NB4 (cell line): ENCODE results near the gene SHB.

ENCODE experiments used
- DNase-seq: peaks from one replicate; pipeline ENCODE4 v3.0.0; 2010; ENCODE audit warnings: low read depth
- H3K4me3 ChIP-seq: one replicate; pipeline ENCODE4 v1.5.1; 2011; ENCODE audit warnings: mild to moderate bottlenecking, low read depth, low read length, moderate library complexity
- MYC ChIP-seq: IDR thresholded peaks from 2 replicates; pipeline ENCODE4 v1.6.1; 2011; ENCODE audit warnings: low read depth, low read length
- POLR2A ChIP-seq: IDR thresholded peaks from 2 replicates; pipeline ENCODE4 v1.6.1; 2011; ENCODE audit warnings: mild to moderate bottlenecking; ENCODE audit not compliant: insufficient read length; ENCODE audit errors: extremely low read depth
- TF ChIP-seq, protein P1 (sequence below): IDR thresholded peaks from one replicate; pipeline ENCODE4 v1.5.1; 2012; ENCODE audit warnings: low read depth, low read length
- TF ChIP-seq, protein P2 (sequence below): IDR thresholded peaks from 2 replicates; pipeline ENCODE4 v1.6.1; 2011; ENCODE audit warnings: low read depth, low read length

SHB gene

DNA sequence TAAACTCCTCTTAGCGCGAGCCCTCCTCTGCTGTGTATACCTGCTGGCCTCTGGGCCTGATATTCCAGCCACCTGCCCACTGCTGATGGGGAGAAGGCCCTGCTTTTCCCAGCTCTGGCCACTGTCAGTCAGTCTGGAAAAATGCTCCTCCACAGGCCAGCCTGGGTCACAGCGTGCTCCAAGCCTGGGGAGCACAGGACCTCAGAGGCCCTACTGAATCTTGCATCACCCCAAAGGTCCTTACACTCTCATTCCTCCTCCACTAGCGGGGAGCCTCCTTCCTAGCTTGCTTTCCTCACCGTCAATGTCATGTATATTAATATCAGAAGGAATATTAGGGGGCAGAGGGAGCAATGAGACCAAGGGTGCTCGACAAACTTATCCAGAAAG is 73.7 kb downstream of the SHB start:
- TF ChIP-seq MYC: no peak
- TF ChIP-seq, protein P1, sequence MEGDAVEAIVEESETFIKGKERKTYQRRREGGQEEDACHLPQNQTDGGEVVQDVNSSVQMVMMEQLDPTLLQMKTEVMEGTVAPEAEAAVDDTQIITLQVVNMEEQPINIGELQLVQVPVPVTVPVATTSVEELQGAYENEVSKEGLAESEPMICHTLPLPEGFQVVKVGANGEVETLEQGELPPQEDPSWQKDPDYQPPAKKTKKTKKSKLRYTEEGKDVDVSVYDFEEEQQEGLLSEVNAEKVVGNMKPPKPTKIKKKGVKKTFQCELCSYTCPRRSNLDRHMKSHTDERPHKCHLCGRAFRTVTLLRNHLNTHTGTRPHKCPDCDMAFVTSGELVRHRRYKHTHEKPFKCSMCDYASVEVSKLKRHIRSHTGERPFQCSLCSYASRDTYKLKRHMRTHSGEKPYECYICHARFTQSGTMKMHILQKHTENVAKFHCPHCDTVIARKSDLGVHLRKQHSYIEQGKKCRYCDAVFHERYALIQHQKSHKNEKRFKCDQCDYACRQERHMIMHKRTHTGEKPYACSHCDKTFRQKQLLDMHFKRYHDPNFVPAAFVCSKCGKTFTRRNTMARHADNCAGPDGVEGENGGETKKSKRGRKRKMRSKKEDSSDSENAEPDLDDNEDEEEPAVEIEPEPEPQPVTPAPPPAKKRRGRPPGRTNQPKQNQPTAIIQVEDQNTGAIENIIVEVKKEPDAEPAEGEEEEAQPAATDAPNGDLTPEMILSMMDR: no peak
- TF ChIP-seq, protein P2, sequence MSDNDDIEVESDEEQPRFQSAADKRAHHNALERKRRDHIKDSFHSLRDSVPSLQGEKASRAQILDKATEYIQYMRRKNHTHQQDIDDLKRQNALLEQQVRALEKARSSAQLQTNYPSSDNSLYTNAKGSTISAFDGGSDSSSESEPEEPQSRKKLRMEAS: no peak
- TF ChIP-seq POLR2A: no peak
- DNase-seq: no peak
- H3K4me3 ChIP-seq: no peak overlapping the region

DNA sequence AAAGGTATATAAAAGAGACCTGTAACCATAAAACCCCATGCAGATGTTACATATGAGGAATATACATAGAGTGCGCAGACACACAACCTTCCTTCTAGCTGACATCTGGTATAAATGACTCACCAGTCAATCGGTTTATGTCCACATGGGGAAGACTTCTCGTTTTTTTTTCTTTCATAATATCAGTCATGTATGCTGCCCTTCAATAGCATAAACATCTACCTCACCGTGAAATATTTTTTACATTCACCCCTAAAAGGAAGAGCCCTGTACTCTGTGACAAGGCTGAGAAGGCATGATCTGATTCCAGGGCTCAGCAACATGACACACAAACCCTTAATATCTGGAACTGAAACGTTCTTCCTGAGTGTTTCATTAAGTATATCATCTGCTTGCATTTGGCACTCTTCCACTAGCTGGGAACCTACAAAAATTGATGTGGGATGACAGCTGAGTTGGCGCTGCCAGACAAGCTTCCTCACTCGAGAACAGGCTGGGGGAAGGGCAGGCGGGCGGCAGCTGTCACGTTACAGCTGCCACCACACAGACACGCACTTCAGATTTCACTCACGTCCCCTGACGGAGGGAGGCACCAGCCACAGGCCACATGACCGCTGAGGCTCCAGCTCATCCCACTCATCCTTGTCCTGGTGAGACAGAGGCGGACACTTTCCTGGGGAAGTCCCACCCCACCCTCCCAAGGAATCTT is 74.2 kb downstream of the SHB start:
- DNase-seq: peak; percentile 76
- H3K4me3 ChIP-seq: no peak overlapping the region
- TF ChIP-seq POLR2A (no peak), MYC (peak; percentile 58)
- TF ChIP-seq, protein P2: peak; percentile 22; the same call in 1 of the 2 replicates
- TF ChIP-seq, protein P1: no peak

DNA sequence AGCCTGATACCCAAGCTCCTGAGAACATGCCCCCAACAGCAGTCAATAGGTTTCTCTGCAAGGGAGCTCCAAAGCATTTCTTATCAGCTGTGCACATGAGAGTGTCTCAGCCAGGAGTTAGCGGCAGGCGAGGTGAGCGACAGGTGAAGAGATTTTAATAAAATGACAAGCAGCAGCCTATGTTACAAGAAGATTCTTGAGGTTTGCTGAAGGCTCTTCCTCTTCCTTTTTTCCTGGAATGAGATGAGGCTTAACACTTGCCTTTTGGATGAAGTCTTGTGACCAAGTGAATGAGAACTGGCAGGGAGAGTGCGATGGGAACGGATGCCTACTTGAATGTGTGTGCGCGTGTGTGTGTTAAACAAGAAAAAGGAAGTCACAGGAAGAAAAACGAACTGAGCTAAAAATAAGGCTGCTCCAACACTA is 76.1 kb downstream of the SHB start:
- no peak overlapping the region for H3K4me3 ChIP-seq
- TF ChIP-seq, protein P2: no peak
- TF ChIP-seq, protein P1: no peak
- TF ChIP-seq MYC: no peak
- no peak for TF ChIP-seq POLR2A
- peak; percentile 52 for DNase-seq

DNA sequence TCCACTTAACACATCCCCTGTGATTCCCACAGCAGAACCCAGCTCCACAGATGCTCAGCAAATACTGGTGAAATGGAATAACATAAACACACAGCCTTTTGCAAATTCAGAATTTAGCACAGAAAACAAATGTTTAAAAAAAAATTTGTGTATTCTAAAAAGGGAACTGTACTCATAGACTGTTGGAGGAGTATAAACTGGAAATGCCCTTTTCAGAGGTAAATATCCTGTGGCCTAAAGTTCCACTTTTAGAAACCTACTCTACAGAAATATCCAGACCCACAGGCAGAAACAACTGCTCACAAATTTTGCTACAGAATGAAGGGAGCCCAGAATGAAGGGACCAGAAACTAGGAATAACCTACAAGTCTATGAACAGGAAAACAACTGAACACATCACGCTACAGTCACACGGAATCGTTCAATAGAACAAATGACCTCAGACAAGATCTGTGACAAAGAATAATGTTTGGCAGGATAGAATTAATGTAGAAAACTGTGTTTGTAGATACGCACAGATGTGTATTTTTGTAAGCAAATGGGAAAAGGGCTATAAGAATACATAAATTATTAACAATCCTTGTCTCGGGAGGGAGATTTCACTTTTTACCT is 78.5 kb downstream of the SHB start:
- no peak for DNase-seq
- TF ChIP-seq, protein P1: no peak
- TF ChIP-seq MYC: no peak
- TF ChIP-seq, protein P2: no peak
- no peak for TF ChIP-seq POLR2A
- H3K4me3 ChIP-seq: no peak overlapping the region

DNA sequence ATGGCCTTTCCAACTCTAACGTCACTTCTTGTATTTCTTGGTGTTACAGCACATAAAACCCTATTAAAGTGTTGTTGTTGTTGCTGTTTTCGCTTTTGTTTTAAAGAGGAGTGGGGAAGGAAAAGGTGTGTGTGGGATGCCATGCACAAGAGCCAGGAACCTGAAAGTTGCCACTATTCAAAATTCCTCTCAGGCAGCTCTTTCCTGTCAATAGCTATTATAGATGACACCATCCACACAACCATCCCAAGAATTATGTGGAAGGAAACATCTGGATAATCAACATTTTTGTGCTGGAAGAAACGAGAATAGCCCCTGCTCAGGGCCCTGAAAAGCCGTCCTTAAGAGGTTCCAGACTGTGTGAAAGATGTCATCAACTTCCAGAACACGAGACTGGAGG is 79.3 kb downstream of the SHB start:
- no peak for DNase-seq
- no peak for TF ChIP-seq POLR2A
- TF ChIP-seq, protein P2: no peak
- TF ChIP-seq, protein P1: no peak
- TF ChIP-seq MYC: no peak

More for the DNA sequence above, 79.3 kb downstream of the SHB start:
- no peak overlapping the region for H3K4me3 ChIP-seq
